Measurements from ENCODE around the gene CHL1. TPM values are rescaled to one million over a fixed set of nuclear protein-coding genes. Genes with fewer than 3 reads are reported as not detected.

Gene CHL1
- total RNA-seq, 1 experiment from 2014 or later: not detected

DNA sequence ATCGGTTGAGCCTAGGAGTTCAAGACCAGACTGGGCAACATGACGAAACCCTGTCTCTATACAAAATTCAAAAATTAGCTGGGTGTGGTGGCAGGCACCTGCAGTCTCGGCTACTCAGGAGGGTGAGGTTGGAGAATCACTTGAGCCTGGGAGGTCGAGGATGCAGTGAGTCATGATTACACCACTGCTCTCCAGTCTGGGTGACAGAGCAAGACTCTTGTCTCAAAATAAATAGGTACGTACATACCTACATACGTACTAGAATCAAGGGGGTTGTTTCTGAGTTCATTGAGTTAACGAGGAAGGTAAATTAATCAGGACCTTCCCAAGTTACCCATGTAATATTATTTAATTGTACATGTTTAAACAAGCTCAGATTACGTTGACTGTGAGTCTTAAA is 97.5 kb downstream of the CHL1 start:
- intact Hi-C loops (cut with micrococcal nuclease; ENCODE audit: unreplicated experiment): no loop called here
- H3K27ac ChIP-seq (ENCODE audit: low read depth, low read length, poor library complexity, severe bottlenecking): no peak overlapping the region
- no TSS peak for BruUV-seq (replicated peaks)
- H3K4me1 ChIP-seq (ENCODE audit: insufficient read depth, low read length, poor library complexity, severe bottlenecking): no peaks in the 10 kb centered on the region
- ChIA-PET POLR2A (ENCODE audit: low non-redundant PET) (no interaction called here), CTCF (no interaction called here)
- H3K36me3 ChIP-seq (ENCODE audit: insufficient read depth, low read length, poor library complexity, severe bottlenecking): no peaks in the 10 kb centered on the region
- TF ChIP-seq, protein P1, sequence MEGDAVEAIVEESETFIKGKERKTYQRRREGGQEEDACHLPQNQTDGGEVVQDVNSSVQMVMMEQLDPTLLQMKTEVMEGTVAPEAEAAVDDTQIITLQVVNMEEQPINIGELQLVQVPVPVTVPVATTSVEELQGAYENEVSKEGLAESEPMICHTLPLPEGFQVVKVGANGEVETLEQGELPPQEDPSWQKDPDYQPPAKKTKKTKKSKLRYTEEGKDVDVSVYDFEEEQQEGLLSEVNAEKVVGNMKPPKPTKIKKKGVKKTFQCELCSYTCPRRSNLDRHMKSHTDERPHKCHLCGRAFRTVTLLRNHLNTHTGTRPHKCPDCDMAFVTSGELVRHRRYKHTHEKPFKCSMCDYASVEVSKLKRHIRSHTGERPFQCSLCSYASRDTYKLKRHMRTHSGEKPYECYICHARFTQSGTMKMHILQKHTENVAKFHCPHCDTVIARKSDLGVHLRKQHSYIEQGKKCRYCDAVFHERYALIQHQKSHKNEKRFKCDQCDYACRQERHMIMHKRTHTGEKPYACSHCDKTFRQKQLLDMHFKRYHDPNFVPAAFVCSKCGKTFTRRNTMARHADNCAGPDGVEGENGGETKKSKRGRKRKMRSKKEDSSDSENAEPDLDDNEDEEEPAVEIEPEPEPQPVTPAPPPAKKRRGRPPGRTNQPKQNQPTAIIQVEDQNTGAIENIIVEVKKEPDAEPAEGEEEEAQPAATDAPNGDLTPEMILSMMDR (conservative IDR thresholded peaks at IDR 0.05; ENCODE audit: low read depth, low read length): no peak
- no peak for TF ChIP-seq EZH2 (IDR thresholded peaks at IDR 0.05; ENCODE audit: borderline replicate concordance, low read depth, low read length, poor library complexity, severe bottlenecking)
- H3K4me3 ChIP-seq (ENCODE audit: low read depth, low read length, poor library complexity, severe bottlenecking): no peak overlapping the region
- DNase-seq (ENCODE audit: low spot score): no peak
- no peaks in the 10 kb centered on the region for H3K9me3 ChIP-seq (ENCODE audit: low read depth, low read length, poor library complexity, severe bottlenecking)
- no peaks in the 10 kb centered on the region for H3K27me3 ChIP-seq (replicated peaks; ENCODE audit: insufficient read depth, low read depth, low read length, poor library complexity)

DNA sequence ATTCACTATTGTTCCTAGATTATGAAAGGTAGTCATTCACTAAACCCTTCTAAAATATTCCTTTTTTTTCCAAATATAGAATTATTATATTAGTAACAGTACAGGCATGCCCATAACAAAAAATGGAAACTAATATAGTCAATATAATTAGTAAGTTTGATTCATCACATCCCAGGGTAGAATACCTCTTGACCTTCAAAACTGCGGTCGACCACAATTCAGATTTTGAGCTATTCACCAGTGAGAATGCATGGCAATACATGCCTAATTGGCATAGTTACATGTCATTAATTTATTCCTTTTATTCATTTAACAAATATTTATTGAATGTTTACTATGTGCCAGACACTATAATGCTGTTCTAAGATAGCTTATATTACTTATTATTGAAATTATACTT is 98.0 kb downstream of the CHL1 start:
- no peak overlapping the region for H3K4me3 ChIP-seq (ENCODE audit: low read depth, low read length, poor library complexity, severe bottlenecking)
- no peaks in the 10 kb centered on the region for H3K36me3 ChIP-seq (ENCODE audit: insufficient read depth, low read length, poor library complexity, severe bottlenecking)
- TF ChIP-seq, protein P1 (conservative IDR thresholded peaks at IDR 0.05; ENCODE audit: low read depth, low read length): no peak
- TF ChIP-seq EZH2 (IDR thresholded peaks at IDR 0.05; ENCODE audit: borderline replicate concordance, low read depth, low read length, poor library complexity, severe bottlenecking): no peak
- no peaks in the 10 kb centered on the region for H3K9me3 ChIP-seq (ENCODE audit: low read depth, low read length, poor library complexity, severe bottlenecking)
- no peaks in the 10 kb centered on the region for H3K27me3 ChIP-seq (replicated peaks; ENCODE audit: insufficient read depth, low read depth, low read length, poor library complexity)
- H3K27ac ChIP-seq (ENCODE audit: low read depth, low read length, poor library complexity, severe bottlenecking): no peak overlapping the region
- intact Hi-C loops (cut with micrococcal nuclease; ENCODE audit: unreplicated experiment): no loop called here
- no TSS peak for BruUV-seq (replicated peaks)
- POLR2A ChIA-PET (ENCODE audit: low non-redundant PET): no interaction called here
- CTCF ChIA-PET: no interaction called here
- no peak for DNase-seq (ENCODE audit: low spot score)
- H3K4me1 ChIP-seq (ENCODE audit: insufficient read depth, low read length, poor library complexity, severe bottlenecking): no peaks in the 10 kb centered on the region

GRCh38 chr3:295166-295565 is 98.6 kb downstream of the CHL1 start:
- BruUV-seq (replicated peaks): no TSS peak
- intact Hi-C loops (cut with micrococcal nuclease; ENCODE audit: unreplicated experiment): no loop called here
- CTCF ChIA-PET: no interaction called here
- Histone ChIP-seq H3K36me3 (ENCODE audit: insufficient read depth, low read length, poor library complexity, severe bottlenecking) (no peaks in the 10 kb centered on the region), H3K4me1 (ENCODE audit: insufficient read depth, low read length, poor library complexity, severe bottlenecking) (no peaks in the 10 kb centered on the region), H3K9me3 (ENCODE audit: low read depth, low read length, poor library complexity, severe bottlenecking) (no peaks in the 10 kb centered on the region), H3K27me3 (replicated peaks; ENCODE audit: insufficient read depth, low read depth, low read length, poor library complexity) (no peaks in the 10 kb centered on the region), H3K27ac (ENCODE audit: low read depth, low read length, poor library complexity, severe bottlenecking) (no peak overlapping the region), H3K4me3 (ENCODE audit: low read depth, low read length, poor library complexity, severe bottlenecking) (no peak overlapping the region)
- POLR2A ChIA-PET (ENCODE audit: low non-redundant PET): interaction anchor here (0.7 kb wide), 1 partner anchor 68 kb away, joined by 4 read pairs; no protein-coding TSS in a partner anchor
- no peak for TF ChIP-seq EZH2 (IDR thresholded peaks at IDR 0.05; ENCODE audit: borderline replicate concordance, low read depth, low read length, poor library complexity, severe bottlenecking)
- TF ChIP-seq, protein P1 (conservative IDR thresholded peaks at IDR 0.05; ENCODE audit: low read depth, low read length): no peak
- no peak for DNase-seq (ENCODE audit: low spot score)
